GM21515 (cell line): ENCODE results near the gene HTR7.
"Not testable (repeated sequence)": the region's sequence is repeated elsewhere in the genome, so short reads cannot be mapped to it uniquely, and the experiment has no call there.

Experiments
- ATAC-seq: cut with Tn5 transposase; IDR thresholded peaks from one replicate; pipeline ENCODE4 v1.9.1; 2021; ENCODE audit not compliant: unreplicated experiment

Gene HTR7

GRCh38 chr10:90858461-90858968, 676 bp upstream of the HTR7 start:
- no peak for ATAC-seq

- peak; percentile 22 for ATAC-seq
These were observed 740 bp downstream of the HTR7 start for GRCh38 chr10:90856964-90857634.

DNA sequence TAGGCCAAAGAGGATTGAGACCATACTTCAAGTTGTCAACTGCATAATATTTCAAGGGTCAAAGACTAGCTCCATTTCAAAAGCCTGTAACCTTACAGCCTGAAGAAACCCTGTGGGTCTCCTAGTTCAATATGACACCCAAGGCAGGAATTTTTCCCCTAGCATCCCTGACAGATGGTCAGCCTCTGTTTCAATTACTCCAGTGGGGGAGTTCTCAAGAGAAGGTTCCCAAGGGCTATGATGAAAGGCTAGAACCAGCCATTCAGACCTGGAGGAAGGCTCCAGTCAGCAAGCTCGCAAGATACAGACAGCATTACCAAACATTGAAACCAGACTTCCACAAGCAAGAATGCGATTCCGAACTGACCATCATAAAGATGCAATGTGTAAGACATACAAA, 1.6 kb downstream of the HTR7 start:
- ATAC-seq, result no peak

- no peak for ATAC-seq
These were observed 2.7 kb downstream of the HTR7 start for GRCh38 chr10:90855126-90855525.

- ATAC-seq, result no peak
These were observed 7.7 kb downstream of the HTR7 start for GRCh38 chr10:90849956-90850749.

GRCh38 chr10:90847436-90847835, 10.4 kb downstream of the HTR7 start:
- no peak for ATAC-seq

DNA sequence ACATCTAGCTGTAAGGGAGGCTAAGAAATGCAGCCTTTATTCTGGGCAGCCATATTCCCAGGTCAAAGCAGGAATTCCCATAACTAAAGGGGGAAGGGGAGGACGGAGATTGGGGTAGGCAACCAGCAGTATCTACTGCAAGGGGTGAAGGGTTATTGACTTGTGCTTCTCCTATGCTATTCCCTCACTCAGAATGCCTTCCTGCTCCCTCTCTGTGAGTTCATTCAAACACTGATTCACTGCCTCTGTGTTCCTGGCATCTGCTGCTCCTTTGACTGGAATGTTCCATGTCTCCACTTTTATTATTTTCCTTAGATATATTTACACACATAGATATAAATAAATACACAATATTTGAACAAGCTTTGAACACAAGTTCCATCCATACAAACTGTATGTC, 11.1 kb downstream of the HTR7 start:
- no peak for ATAC-seq

DNA sequence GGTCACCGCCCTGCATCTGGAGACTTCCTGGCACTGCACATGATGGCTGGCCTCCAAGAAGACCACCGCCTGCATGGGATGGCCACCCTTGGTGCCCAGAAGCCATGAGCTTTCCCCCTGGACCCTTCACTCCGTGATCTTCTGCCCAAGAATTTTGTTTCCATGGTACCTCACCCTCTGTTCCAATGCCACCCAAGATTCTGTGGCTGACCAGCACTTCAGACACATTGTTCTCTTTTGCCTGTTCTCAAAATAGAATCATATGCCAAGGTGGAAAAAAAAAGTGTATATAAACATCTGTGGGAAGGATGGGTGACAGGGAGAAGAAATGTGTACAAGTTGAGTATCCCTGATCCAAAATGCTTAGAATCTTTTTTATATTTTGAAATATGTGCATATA, 12.1 kb downstream of the HTR7 start:
- no peak for ATAC-seq

DNA sequence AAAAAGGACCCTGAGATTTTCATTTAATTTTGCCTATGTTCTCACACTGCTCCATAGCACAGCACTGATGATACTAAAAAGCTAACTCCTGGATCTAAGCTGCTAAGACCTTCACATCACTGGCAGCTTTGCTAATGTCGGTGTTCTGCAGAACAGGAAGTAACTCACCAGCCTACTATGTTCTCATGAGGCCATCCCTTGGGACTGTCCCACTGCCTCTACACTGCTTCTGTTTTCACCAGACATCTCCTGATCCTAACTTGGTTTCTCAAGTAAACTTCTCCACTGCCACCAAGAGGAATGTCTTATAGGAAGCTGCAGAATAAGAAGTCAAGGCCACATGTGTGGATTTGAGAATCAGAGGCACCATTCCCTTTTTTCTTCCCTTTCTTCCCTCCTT, 15.1 kb downstream of the HTR7 start:
- ATAC-seq, result no peak

DNA sequence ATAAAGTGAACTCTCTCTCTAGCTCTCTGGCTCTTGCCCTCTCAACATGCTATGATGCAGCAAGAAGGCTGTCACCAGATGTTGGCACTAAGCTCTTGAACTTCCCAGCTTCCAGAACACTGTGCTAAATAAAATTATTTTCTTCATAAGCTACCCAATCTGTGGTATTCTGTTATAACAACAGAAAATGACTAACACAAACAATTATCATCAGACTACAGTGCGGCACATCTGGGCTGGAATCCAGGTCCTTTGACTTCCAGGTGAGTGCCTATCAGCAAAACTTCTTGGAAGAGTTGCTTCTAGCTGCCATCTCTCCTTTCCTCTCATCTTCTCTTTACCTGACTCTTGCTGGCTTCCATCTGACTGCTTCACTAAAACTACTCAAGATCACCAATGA, 20.4 kb downstream of the HTR7 start:
- no peak for ATAC-seq

DNA sequence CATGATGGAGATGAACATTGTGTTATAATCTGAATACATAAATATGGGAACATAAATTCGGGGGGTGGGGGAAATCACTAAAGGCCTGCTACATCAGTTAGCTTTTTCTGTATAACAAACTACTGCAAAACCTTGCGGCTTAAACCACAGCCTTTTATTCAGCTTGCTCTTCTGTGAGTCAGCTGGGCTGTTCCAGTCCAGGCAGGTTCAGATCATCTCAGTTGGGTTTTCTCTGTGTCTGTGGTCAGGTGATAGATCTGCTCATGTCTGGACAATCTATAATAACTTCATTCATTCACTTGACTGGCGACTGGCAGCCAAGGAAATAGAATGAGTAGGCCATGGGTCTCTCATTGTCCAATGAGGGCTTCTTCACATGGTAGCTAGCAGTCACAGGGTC, 23.5 kb downstream of the HTR7 start:
- ATAC-seq, result no peak

DNA sequence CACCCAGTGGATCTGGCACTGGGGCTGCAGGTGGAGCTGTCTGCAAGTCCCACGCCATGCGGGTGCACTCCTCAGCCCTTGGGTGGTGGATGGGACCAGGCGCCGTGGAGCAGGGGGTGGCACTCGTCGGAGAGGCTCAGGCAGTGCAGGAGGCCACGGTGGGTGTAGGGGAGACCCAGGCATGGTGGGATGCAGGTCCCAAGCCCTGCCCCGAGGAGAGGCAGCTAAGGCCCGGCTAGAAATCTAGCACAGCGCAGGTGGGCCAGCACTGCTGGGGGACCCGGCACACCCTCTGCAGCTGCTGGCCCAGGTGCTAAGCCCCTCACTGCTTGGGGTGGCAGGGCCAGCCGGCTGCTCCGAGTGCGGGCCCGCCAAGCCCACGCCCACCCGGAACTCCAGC, 25.7 kb downstream of the HTR7 start:
- no peak for ATAC-seq

DNA sequence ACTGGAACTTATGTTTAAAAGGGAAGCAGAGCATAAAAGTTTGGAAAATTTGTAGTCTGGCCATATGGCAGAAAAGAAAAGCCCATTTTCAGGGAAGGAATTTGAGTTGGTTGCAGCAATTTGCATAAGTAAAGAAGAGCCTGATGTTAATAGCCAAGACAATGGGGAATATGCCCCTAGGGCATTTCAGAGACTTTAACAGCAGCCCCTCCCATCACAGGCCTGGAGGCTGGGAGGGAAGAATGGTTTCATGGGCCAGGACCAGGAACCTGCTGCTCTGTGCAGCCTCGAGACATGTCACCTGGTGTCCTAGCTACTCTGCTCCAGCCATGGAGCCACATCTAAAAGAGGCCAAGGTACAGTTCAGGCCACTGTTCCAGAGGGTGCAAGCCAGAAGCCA, 35.3 kb downstream of the HTR7 start:
- no peak for ATAC-seq

DNA sequence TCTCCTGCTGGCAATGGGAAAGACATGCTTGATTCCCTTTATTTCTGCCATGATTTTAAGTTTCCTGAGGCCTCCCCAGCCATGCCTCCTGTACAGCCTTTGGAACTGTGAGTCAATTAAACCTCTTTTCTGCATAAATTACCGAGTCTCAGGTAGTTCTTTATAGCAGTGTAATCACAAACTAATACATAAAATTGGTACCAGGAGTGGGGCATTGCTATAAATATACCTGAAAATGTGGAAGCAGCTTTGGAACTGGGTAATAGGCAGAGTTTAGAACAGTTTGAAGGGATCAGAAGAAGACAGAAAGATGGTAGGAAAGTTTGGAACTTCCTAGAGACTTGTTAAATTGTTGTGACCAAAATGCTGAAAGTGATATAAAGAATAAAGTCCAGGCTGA, 36.0 kb downstream of the HTR7 start:
- not testable (repeated sequence) for ATAC-seq

- no peak for ATAC-seq
These were observed 37.9 kb downstream of the HTR7 start for GRCh38 chr10:90819911-90820310.

- ATAC-seq, result no peak
These were observed 39.1 kb downstream of the HTR7 start for GRCh38 chr10:90818736-90819135.

DNA sequence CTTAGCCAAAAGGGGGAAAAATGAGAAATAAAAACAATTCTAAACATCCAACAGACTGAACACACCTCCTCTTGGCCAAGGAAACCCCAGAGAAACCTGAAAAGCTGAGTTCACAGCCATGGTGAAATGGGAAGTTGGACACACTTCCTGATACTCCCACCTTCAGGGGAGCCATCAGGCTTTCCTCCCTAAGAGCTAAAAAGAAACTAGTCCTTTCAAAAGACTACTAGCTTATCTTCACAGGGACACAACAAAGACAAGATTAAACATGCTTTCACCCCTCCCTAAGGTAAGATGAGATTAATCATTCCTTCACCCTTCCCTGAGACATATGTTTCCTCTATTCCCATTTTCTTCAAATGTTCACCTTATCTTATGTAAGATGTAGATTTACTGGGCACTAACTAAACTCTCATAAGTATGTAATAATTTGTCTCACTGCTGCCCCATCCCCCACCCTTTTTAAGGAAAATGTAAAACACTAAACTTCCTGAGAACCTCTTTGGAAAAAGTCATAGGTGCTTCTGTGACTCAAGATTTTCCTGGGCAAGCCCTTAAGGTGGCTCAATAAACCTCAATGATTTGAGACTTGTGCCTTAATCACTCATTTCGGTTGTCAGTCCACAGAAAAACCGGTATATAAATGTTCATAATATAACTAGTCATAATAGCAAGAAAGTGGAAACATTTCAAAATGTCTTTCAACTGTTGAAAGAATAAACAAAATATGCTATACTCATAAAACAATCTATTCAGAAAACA, 40.5 kb downstream of the HTR7 start:
- ATAC-seq, result no peak

DNA sequence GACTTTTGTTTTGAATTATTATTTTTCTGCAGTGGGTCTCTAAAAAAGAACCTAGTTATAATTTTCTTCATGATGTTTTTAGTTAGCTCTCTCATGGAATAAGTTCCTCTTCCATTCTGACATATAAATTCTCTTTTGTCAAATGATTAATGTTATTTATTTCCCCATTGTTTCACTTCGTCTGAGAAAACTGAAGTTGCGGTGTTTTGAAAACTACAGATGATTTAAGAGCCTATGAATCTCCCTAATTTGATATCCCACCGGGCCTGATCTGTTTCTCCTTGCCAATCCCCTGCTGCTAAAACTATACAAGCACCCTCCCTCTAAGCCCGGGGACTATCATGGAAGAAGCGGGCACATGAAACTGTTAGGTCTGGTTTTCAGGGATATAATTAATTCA, 41.4 kb downstream of the HTR7 start:
- no peak for ATAC-seq

- no peak for ATAC-seq
These were observed 44.1 kb downstream of the HTR7 start for GRCh38 chr10:90813594-90814365.

GRCh38 chr10:90807106-90807505, 50.7 kb downstream of the HTR7 start:
- ATAC-seq, result not testable (repeated sequence)

GRCh38 chr10:90806677-90807076, 51.2 kb downstream of the HTR7 start:
- ATAC-seq, result no peak
